IPS DF 4.7 (cell line): ENCODE measurements around the gene ARHGAP21.
A peak's percentile ranks its signal among the peaks of the same experiment; 100 is the strongest.

Experiments
- DNase-seq: peaks from one replicate; pipeline ENCODE4 v3.0.0-alpha.2; 2013; ENCODE audit warnings: low spot score; ENCODE audit errors: extremely low read depth

Gene ARHGAP21

GRCh38 chr10:24579448-24579847, 144.2 kb downstream of the ARHGAP21 start:
- DNase-seq, result no peak

DNA sequence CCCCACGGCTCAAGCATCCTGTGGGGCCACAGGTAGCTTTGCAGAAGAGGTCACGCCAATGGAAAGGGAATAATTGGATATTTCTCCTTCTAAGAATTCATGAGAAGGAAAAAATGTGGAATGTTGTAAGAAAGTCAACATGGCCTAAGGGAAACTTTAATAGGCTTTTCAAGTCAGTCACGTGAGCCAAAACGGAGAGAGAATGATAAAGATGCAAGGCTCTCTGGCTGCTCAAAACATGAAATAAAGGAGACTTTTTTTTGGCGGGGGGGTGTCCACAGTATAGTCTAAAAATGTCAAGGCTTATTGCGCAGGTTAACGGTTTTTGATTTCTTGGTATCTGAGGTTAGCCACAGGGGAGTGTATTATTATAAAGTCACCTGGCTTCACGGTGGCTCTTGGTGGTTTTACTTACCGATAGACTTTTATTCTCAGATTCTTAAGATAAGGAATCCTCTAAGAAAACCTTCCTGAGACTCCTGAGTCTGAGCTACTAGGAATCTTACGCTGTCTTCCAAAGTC, 148.1 kb downstream of the ARHGAP21 start:
- DNase-seq, result no peak

- no peak for DNase-seq
These were observed 149.0 kb downstream of the ARHGAP21 start for GRCh38 chr10:24574578-24575155.

DNA sequence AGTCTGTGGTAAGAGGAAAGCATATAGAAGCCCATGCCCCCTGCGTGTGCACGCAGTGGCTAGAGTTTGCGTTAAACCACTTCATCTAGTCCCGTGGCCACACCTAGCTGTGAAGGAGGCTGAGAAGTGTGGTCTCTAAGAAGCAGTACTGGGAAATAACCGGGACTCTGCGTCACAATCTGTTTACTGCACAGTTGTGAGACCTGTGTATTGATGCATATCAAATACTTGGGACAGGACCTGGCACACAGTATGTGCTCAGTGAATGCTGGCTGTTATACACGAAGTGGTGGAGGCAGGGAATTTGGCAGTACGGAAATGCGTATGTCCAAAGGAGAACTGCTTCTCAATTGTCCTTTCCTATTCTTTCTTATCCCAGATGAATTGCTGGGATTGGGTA, 149.5 kb downstream of the ARHGAP21 start:
- DNase-seq, result no peak

DNA sequence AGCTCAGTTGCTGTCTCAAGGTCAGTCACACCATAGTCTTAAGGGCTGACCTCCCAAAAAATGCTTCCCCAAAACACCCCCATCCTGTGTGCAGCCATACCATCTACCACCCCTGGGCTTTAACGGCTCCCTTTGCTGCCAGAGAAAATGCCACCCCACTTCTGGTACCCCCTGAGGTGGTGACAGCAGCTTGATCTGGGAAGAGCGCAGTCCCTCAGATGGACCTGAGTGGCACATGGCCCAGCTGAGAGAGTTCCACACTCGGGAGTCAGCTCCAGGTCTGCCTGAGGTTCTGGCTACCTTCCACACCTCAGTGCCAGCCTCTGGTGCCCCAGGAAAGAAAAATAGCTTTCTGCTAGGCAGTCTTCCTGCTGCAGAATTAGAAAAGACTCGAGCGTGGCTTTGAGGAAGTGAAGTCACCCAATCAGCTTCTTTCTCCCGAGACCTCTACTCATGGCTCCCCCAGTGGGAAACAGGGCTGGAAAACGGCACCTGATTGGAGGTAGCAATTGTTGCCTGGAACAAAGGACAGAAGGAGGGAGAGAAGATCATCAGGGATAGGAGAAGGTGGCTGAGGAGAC, 151.7 kb downstream of the ARHGAP21 start:
- no peak for DNase-seq

- DNase-seq, result no peak
These were observed 152.8 kb downstream of the ARHGAP21 start for GRCh38 chr10:24570658-24571426.

GRCh38 chr10:24569828-24570657, 153.6 kb downstream of the ARHGAP21 start:
- no peak for DNase-seq

GRCh38 chr10:24569330-24569796, 154.3 kb downstream of the ARHGAP21 start:
- no peak for DNase-seq

- DNase-seq, result no peak
These were observed 155.6 kb downstream of the ARHGAP21 start for GRCh38 chr10:24568042-24568441.

- DNase-seq, result no peak
These were observed 162.2 kb downstream of the ARHGAP21 start for GRCh38 chr10:24561453-24561852.

DNA sequence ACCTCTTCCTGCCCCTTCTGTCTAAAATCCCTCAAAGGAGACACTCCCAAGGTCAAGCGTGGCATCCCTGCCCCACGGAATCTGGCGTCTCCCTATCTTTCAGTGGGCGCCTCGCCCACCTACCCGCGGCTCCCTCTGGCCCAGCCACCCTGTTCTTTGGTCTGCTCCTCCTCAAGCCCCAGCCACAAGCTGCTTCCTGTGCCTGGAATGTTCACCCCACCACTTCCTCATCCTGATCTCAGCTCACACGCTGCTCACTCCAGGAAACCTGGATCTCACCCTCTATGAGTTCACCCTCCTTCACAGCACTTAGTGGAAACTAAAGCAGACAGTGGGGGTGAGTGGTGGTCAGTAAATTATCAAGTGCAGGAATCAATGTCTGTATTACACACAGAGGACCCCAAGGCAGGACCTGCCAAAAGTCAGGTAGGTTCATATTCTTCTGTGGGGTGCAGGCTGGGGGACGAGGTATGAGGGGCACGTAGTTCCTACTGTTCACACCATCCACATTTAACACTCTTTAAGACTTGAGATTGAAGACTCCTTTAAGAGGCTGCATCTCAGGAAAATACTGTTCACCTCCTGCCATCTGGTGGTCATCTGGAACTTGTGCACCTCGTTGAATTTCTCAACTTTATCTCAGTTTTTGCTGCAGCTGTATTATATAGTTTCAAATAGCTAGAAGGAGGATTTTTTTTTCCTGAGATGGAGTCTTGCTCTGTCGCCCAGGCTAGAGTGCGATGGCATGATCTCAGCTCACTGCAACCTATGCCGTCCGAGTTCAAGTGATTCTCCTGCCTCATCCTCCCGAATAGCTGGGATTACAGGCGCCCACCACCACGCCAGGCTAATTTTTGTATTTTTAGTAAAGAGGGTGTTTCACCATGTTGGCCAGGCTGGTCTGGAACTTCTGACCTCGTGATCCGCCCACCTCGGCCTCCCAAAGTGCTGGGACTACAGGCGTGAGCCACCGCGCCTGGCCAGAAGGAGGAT, 166.6 kb downstream of the ARHGAP21 start:
- no peak for DNase-seq

GRCh38 chr10:24556126-24556749, 167.4 kb downstream of the ARHGAP21 start:
- no peak for DNase-seq

DNA sequence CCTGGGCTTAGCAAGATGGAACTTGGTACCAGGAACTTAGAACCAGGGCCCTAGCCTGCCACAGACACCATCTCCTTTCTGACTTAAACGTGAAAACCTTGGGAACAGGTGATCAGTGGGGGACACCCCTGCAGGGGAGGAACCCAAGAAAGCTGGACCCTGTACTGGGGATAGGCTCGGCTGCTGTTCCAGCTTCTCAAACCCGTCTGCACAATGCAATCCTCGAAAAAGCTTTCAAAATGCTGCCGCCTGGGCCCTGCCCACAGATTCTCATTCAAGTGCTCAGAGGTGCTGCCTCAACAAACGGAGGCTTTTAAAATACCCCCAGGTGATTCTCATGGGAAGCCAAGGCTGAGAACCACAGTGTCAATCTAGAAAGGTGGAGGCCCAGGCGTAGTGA, 169.7 kb downstream of the ARHGAP21 start:
- no peak for DNase-seq

DNA sequence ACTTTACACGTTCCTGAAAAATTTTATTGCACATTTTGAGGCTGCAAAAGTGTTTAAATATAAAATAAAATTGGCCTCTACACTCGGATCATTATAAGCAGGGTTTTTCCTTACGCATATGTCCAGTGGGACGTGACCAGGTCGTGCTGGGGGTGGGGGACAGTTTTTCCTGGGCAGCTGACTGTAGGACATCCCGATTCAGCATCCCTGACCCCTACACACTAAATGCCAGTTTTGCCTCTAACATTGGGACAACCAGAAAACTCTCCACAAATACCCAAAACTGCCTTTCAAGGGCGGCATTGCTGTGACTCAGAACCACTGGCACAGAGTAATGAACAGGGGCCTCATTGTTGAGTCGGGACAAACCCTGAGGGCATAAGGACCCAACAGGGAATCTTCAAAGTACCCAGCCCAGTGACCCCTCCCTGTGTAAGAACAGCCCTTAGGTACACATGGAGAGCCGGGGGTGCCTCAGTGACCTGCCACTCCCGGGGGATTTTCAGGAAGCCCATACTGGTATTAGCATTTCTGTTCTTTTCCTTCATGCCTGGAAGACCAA, 170.6 kb downstream of the ARHGAP21 start:
- no peak for DNase-seq

GRCh38 chr10:24552346-24553016, 171.2 kb downstream of the ARHGAP21 start:
- DNase-seq, result peak; percentile 89

DNA sequence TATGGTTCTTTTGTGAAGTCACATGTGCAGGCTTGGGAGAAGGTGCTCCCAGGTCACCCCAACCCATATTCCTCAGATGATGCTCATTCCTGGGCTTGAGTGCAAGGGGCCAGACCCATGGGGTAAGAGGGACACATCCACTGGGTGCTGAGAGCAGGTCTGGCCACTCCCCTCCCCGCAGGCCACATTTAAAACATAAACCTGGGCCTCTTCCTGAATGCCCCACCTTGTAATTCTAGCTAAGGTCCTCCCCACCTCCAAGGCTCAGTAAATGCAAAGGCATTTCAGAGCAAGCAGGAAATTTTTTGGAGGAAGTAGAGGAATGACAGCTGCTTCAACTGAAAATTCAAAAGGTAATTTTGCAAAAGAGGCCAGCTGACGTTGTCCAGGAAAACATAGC, 172.5 kb downstream of the ARHGAP21 start:
- DNase-seq, result no peak

DNA sequence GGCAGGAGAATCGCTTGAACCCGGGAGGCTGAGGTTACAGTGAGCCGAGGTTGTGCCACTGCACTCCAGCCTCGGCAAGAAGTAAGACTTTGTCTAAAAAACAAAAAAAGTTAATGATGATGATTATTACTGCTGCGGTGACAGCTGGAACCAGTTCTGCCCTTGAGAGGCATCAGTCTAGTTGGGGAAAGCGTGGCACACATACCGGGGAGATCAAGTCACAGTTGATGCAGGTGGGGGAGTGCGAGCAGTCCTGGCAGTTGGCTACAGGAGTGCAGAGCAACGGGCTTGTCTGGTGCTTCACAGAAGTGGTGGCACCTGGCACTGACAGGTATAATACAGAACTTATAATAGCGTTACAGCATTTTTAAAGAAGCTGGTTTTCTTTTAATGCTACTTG, 173.0 kb downstream of the ARHGAP21 start:
- DNase-seq, result no peak

- no peak for DNase-seq
These were observed 178.1 kb downstream of the ARHGAP21 start for GRCh38 chr10:24545585-24545984.

- no peak for DNase-seq
These were observed 178.9 kb downstream of the ARHGAP21 start for GRCh38 chr10:24544776-24545175.
